OCI-LY7 (cell line): Measurements from ENCODE around the gene DTNA.

ENCODE experiments used
- CTCF ChIP-seq: fragments of 200-600 bp; sonication (generic); conservative IDR thresholded peaks from 2 replicates; pipeline ENCODE4 v1.5.1; 2014; ENCODE audit warnings: mild to moderate bottlenecking, antibody characterized with exemption, low read length, moderate library complexity, mixed read lengths
- EZH2phosphoT487 ChIP-seq: fragments of 200-600 bp; sonication (generic); IDR thresholded peaks from 2 replicates; pipeline ENCODE4 v1.6.1; 2018; ENCODE audit warnings: low read depth, borderline replicate concordance, mild to moderate bottlenecking, mixed run types, antibody characterized with exemption, low read length, moderate library complexity, mixed read lengths

GRCh38 chr18:34771958-34772357 is 61.9 kb downstream of the DTNA start:
- TF ChIP-seq CTCF (no peak), EZH2phosphoT487 (no peak)
